Measurements from ENCODE around the gene ZBED5.
A peak's percentile ranks its signal among the peaks of the same experiment; 100 is the strongest.

ZBED5 gene

DNA sequence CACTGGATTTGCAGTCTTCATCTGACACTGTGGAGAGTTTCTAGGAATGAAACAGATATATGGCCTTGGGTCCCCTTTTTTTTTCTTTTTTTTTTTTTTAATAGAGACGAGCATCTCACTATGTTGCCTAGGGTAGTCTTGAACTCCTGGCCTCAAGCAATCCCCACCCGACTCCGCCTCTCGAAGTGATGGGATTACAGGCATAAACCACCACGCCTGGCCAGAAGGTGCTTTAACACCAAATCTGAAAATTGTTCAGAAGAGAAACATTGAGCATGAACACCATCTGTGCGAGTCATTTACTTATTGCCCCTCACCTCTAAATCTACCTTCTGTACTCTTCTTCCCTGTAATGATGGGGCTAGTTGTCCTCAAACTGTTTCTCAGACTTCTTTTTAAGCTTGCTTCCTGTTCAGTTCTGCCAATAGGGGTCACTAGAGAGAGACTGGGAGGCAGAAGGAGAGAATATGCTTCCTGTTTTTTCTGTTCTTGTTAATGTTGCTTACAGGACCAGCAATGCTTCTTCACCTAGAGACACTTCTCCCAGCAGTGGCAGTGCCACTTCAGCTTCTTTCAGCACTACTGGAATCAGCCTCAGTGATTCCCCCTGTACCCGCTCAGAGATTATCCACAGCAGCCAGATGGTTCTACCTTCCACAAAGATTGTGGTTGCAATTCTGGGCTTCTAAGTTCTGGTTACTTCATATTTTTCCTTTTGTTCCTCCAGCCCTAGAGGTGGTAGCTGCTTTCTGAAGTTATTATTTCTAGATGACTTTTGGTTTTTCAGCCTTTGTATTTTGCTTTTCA, 20.8 kb upstream of the ZBED5 start:
- peak; percentile 69 for DNase-seq (ENCODE audit: low spot score)

DNA sequence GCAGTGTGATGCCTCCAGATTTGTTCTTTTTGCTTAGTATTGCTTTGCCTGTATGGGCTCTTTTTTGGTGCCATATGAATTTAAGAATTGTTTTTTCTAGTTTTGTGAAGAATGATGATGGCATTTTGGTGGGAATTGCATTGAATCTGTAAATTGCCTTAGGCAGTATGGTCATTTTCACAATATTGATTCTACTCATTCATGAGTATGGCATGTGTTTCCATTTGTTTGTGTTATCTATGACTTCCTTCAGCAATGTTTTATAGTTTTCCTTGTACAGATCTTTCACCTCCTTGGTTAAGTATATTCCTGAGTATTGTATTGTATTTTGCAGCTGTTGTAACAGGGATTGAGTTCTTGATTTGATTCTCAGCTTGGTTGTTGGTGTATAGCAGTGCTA, 18.3 kb upstream of the ZBED5 start:
- no peak for DNase-seq (ENCODE audit: low spot score)

DNA sequence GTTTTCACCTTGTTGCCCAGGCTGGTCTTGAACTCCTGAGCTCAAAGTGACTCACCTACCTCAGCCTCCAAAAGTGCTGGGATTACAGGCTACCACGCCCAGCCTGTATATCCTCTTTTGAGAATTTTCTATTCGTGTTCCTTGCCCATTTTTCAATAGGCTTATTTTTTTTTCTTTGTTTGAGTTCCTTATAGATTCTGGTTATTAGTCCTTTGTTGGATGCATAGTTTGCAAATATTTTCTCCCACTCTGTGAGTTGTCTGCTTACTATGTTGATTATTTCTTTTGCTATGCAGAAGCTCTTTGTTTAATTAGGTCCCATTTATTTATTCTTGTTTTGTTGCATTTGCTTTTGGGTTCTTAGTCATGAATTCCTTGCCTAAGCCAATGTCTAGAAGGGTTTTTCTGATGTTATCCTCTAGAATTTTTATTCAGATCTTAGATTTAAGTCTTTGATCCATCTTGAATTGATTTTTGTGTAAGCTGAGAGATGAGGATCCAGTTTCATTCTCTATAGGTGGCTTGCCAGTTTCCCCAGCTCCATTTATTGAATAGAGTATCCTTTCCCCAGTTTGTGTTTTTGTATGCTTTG, 17.7 kb upstream of the ZBED5 start:
- no peak for DNase-seq (ENCODE audit: low spot score)

DNA sequence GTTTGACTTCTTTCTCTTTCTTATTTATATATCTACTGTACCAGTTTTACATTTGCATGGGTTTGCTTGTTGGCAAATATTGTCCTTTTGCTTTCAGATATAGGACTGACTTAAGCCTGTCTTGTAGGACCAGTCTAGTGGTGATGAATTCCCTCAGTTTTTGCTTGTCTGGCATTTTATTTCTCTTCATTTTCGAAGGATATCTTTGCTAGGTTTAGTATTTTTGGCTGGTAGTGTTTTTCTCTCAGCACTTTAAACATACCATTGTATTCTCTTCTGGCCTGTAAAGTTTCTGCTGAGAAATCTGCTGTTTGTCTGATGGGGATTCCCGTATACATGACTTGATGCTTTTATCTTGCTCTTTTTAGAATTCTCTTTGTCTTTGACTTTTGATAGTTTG, 14.2 kb upstream of the ZBED5 start:
- DNase-seq (ENCODE audit: low spot score) = no peak

DNA sequence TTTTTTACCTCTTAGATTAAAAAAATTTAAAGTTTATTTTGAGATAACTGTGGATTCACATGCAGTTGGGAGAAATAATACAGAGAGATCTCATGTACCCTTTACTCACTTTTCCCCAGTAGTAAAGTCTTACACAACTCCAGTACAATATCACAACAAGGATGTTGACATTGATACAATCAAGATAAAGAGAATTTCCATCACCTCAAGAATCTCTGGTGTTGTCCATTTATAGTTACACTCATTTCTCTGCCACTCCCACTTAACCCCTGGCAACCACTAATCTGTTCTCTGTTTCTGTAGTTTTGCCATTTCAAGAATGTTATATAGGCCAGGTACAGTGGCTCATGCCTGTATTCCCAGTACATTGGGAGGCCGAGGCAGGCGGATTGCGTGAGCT, 10.5 kb upstream of the ZBED5 start:
- no peak for DNase-seq (ENCODE audit: low spot score)

DNA sequence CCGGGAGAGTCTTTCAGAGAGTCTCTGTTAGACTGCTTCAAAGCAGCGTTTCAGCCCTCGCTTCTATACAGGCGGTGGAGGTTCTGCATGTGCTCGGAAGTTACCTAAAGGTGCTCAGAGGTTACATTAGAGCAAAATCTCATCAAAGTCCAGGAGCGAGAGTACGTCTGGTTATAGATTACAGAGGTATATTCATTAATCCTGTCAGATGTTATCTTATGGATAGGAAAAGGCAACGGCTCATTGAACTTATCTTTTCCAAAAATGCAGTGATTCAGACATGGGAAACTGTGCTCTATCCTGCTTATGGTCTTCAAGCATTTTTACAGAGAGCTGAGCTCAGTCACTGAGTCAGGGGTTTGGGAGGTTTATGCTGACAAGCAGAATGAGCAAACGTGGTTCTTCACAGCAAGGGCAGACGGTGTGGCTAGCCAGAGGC, 9.1 kb upstream of the ZBED5 start:
- peak; percentile 62 for DNase-seq (ENCODE audit: low spot score)

DNA sequence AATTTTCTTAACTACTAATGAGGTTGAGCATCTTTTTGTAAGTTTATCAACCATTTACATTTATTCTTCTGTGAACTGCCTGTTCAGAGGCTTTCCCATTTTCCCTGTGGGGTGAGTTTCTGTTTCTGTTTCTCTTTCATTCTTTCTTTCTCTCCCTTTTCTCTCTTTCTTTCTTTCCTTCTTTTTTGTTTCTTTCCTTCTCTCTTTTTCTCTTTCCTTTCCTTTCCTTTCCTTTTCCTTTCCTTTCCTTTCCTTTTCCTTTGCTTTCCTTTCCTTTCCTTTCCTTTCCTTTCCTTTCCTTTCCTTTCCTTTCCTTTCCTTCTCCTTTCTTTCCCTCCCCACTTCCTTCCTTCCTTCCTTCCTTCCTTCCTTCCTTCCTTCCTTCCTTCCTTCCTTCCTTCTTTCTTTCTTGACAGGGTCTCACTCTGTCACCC, 8.0 kb upstream of the ZBED5 start:
- DNase-seq (ENCODE audit: low spot score) = no peak

DNA sequence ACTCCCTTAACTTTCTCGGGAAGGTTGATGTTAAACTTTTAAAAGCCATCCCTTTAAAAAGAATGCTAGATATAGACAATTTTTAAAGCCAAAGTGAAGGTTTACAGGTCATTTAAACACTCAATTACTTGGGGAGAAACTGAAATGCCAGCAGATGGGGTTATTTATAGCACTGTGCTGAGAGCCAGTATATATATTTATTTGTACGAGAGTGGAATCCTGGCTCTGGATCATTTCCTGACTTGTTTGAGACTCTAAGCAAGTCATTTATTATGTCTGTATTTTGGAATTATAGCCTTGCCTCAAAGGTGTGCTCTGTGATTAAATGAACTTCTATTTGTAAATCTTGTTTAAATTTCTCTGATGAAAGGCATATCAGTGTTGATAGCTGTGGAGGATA, 6.8 kb upstream of the ZBED5 start:
- DNase-seq (ENCODE audit: low spot score) = no peak

DNA sequence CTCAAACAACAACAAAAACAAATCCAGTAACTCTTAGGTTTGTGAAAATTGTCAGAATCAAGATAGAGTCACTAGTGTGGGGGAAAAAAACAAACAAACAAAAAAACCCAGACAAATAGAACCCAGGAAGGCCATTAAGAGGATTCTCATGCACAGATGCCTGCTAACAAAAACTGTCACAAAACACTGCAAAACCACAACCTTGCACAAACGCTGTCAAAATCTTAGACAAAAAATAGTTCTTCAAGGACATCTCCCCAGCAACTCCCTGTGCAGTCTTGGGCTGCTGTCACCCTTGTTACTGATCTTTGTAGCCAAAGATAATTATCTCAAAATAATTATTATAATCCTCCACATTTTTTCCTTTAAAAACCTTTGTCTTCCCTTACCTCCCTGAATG, 4.6 kb upstream of the ZBED5 start:
- no peak for DNase-seq (ENCODE audit: low spot score)

DNA sequence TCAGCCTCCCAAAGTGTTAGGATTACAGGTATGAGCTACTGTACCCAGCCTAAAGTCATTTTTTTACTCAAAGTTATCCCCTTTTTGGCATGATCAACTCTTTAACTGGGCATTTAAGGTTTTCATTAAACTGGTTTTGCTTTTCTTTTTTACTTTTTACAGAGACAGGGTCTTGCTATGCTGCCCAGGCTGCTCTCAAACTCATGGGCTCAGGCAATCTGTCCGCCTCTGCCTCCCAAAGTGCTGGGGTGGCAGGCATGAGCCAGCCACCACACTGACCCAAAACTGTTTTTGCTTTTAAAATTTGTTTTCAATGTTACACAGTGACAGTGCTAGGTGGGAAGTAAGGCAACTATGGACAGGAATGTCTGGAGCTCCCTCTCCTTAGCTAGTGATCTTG, 3.9 kb upstream of the ZBED5 start:
- DNase-seq (ENCODE audit: low spot score) = no peak

DNA sequence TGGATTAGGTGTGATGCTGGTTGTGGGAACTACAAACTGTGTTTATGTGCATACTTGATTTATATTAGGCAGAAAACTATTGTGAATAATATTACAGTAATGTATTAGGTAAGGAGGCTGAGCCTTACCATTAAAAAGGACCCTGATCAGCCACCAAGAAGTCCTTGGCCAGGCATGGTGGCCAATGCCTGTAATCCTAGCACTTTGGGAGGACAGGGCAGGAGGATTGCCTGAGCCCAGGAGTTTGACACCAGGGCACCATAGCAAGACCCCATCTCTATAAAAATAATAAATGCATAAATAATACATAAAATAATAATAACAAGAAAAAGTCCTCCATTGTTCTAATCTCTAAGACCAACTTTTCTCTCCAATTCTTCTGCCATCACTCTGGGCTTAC, 3.2 kb upstream of the ZBED5 start:
- DNase-seq (ENCODE audit: low spot score) = no peak

DNA sequence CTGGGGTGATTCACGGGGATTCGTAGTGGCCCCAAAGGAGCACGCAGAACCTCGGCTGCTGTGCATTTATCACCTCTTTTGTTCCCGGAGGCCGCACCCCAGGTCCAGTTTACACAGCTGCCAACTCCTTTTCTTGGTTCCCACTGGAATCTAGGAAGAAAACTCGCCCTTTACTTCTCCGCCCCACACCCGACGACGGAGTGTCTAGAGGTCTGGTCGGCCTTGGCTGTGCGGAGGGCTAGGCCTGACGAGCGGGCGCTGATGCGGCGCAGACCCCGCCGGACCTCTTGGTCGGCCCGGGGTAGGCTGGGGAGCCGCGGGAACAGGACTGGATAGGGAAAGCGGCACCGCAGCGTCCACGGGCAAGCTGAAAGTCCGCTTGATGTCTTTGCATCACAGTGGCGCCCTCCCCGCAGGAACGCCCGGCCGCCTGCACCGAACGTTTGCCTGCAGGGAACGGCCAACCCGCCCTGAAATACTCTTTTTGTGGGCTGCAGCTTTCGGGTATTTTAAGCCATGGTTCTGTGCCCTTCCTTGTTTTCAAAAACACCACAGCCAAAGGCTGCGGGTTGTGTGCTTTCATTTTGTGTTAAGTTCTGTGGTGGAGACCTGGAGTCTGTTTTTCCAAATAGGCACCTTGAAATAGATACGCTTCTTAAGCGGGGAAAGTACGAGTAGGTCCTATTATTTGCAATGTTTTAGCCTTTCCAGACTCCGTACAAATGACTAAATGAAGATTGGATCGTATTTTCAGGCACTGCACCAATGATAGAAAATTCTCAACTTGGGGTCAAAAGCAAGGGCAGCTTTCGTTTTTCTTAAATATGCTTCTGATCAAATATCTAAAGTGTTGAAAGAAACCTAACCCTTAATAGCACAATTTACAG, 829 bp upstream of the ZBED5 start:
- peak; percentile 20 for DNase-seq (ENCODE audit: low spot score)

DNA sequence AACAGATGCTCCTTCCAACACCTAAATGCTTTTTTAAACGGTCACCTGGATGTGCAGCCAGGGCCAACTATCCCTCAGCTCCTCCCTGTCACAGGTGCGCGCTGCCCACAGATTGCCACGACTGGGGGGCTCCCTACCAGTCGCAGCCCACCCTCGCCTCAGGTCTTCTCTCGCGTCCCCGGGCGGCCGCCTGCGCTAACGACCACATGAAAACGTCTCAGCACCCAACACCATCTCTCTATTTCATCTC, 469 bp downstream of the ZBED5 start:
- DNase-seq (ENCODE audit: low spot score) = no peak

DNA sequence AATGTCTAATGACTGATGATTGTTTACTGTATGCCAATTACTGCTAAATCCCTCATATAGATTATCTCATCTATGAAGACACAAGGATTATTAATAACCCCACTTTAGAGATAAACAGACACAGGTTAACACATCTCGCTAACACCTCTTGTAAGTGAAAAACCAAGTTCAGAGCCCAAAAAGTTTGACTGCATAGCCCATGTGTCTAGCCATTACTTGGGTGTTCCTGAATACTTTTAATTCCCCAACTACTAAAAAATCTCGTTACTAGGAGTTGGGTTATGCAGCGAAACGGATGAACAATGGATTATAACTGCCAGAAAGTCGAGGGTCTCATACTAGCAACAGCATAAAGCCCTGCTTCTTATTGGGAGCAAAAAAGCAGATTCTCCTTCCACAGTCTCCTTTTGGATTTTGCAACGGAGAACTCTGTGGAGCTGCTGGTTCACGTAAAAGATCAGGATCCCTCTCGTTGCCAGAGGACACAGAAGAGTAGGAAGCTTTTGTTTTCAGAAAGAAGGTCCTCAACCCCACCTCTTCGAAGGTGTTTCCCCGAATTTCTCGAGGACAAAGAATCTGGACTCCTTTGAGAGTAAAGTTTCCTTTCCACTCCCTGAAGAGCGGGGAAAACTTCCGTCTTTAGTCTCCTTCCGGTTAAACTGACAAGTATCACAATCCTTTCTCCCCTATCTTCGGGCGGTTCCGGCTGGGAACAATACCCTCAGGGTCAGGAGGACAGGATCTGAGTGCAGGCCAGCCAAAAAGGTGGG, 979 bp downstream of the ZBED5 start:
- peak; percentile 66 for DNase-seq (ENCODE audit: low spot score)

DNA sequence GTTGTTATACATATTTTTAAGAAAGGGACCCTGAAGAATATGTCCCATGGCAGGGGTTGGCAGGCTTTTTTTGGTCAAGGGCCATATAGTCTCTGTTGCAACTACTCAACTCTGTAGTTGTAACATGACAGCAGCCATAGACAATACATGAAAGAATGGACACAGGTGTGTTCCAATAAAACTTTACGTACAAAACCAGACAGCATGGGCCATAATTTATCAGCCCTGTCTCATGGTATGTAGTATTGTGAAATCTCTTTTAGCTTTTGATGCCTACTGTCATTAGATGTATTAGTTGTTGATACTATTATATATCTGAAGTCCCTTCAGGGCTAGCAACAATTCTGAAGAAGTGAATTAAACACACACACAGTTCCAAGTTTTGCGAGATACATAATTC, 2.6 kb downstream of the ZBED5 start:
- no peak for DNase-seq (ENCODE audit: low spot score)

DNA sequence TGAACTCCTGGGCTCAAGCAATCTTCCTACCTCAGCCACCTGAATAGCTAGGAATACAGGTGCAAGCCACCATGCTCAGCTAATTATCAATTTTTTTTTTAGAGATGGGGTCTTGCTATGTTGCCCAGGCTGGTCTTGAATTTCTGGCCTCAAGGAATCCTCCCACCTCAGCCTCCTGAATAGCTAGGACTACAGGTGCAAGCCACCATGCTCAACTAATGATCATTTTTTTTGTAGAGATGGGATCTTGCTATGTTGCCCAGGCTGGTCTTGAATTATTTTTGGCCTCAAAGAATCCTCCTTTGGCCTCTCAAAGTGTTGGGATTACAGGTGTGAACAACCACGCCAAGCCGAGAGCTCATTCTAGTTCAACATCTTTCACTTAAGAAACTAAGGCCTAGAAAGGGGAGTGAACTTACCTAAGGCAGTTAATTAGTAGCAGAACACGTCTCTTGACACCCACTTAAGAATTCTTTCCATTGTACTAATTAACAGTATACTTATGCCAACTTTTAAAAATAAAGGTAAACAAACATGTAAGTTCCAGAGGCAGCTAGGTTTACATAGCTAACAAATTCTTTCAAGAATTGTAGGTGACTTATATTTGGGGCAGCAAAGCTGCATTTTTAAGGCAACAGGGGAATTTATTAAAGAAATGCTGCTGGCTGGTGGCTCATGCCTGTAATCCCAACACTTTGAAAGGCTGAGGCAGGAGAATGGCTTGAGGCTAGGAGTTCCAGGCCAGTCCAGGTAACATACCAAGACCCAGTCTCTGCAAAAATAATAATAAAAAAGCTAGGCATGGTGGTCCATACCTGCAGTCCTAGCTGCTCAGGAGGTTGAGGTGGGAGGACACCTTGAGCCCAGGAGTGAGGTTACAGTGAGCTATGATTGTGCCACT, 9.6 kb downstream of the ZBED5 start:
- no peak for DNase-seq (ENCODE audit: low spot score)

DNA sequence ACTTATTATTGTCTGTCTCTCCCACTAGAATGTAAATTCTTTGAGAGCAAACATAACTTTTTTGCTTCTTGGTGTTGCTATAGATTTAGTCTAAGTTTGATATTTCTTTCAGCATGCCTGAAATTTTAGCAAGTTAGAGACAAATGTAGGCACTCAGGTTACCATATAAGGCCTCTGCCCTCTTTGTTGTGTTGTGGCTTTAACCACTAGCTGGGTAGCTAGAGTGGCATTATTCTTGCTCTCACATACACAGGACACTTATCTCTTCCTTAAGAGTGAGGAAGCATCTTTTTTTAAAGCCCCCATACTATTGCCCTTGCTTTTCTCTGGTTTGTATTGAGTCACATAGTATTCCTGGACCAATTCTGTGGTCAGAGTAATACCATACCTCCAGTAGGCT, 11.2 kb downstream of the ZBED5 start:
- DNase-seq (ENCODE audit: low spot score) = no peak

DNA sequence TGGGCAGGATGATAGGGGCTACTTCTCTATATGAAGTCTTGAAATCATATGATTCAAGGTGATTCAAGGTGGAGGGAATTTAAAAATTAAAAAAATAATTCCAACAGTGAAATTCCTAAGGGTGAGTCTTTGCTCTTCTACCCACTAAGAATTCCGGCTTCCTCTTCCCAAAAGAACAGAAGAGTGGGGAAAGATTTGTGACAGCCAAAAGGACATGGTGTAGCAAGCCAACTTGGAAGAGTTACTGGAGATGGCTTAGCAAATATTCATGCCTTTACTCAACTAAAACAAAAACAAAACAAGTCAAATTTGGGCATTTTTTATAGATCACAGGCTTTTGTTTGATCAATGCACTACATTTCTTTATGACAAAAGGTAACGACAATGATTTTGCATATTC, 12.3 kb downstream of the ZBED5 start:
- DNase-seq (ENCODE audit: low spot score) = no peak

DNA sequence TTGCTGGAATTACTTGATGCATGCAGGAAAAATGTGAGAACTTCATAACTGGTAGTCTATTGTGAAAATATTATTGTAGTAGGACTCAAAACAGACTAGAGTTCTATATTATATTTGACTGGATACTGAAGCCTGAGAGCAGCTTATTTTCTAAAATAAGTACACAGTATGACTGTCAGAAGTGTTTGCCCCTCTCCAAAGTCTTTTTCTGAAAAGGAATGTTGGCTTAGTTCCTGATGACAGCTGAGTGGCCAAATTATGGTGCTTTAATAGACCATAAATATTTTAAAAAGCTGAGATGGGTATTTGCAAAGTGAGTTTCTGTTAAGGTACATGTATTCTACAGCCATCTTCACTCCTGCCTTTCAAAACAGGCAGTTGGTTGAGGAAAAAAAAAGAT, 13.1 kb downstream of the ZBED5 start:
- DNase-seq (ENCODE audit: low spot score) = no peak

DNA sequence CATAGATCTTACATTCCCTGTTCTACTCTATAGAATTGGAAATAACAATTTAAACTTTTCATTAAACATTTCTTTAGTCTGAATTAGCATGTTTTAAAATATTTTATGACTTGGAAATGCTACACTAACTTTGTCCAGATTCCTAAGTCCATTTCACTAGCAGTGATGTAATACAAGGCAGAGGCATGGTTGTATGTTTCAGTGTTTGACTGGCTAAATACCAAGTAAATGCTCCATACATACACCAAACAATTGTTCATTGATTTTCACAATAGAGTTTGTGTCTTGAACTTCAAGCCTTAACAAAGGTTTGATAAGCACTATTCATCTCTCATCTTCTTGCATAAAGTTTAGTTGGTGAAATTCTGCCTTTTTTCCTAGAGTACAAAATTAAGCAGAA, 13.5 kb downstream of the ZBED5 start:
- DNase-seq (ENCODE audit: low spot score) = no peak

DNA sequence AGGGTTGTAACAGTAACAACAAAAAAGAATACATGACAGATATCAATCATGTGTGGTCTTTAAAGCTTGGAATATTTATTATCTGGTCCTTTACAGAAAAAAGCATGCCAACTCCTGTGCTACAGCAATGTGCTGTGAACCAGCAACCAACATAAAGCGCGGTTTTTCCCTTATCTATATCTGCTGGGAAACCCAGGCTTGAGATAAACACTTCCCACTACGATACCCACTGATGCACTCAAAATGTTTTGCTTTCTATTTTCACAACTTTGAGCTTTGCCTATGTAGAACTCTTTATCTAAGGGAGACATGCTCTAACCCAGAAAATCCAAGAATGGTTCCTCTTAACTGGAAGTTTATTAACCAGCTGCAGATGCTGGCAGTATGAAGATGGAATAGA, 19.0 kb downstream of the ZBED5 start:
- DNase-seq (ENCODE audit: low spot score) = no peak

Data from RKO (cell line).